Measurements from ENCODE around the gene UPB1.

DNA sequence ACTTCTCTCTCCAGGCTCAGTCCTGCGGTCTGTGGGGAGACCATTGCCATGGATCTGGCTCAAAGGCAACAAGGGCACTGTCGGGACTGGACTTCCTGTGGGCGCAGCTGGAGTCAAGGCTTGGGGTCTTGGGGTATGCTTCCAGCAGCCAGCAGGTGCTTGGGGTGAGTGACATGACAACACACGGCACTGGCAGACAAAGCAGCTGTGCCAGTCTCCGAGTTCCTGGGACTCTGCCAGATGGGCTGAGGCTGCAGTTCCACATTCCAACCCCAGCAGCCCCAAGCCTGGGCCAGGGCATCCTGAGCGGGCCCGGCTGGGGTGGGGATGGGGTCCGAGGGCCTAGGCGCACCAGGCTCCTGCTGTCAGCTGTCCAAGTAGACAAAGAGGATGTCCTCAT lies 47.5 kb downstream of the UPB1 start:
- TF ChIP-seq POLR2A (IDR thresholded peaks at IDR 0.05; ENCODE audit: low read length), result no peak
- no peak for TF ChIP-seq GATA1 (IDR thresholded peaks at IDR 0.05; ENCODE audit: low read depth, low read length)
